ENCODE results near the gene AKAP8. TPM values are rescaled to one million over a fixed set of nuclear protein-coding genes. Genes with fewer than 3 reads are reported as not detected.

Gene AKAP8
- total RNA-seq, 1 experiment from 2014 or later, result 59.5 TPM

DNA sequence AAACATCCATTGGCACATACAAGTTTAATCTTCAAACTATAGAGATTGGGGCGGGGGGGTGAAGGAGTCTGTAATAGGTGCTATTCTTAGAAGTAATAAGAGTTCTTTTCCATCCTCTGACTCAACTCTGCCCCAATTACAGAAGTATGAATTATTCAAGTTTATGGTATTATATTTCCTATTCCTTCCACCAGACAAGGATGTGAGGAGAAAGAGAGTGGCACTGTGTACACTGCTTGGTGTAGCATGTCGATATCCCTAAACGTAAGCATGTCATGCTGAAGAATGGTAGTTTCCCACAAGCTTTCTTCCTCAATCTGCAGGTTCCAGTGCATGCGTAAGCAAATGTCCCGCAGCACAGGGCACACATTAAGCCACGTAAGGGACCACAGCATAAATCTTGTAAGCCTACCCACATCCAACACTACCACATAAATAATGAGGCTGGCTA, 61.3 kb downstream of the AKAP8 start:
- no peak overlapping the region for H3K4me3 Mint-ChIP-seq
- Histone ChIP-seq H4K5ac (ENCODE audit: insufficient read length, low read depth, low read length) (no peak overlapping the region), H3K79me2 (ENCODE audit: insufficient read depth, low read length) (peaks cover 85% of the 10 kb centered on the region), H3K4ac (ENCODE audit: low read depth, low read length) (no peak overlapping the region), H2AFZ (ENCODE audit: low read length) (no peak overlapping the region), H3K4me1 (ENCODE audit: insufficient read depth, low read length) (peaks cover 4% of the 10 kb centered on the region; the same call in 1 of the 2 replicates), H3K9me3 (ENCODE audit: control insufficient read depth, low read depth, low read length) (no peaks in the 10 kb centered on the region), H3K27me3 (ENCODE audit: insufficient read depth, low read length) (no peaks in the 10 kb centered on the region), H2BK5ac (ENCODE audit: insufficient read length, low read length) (no peak overlapping the region), H3K18ac (ENCODE audit: insufficient read length, low read depth, low read length) (no peak overlapping the region), H4K8ac (replicated peaks; ENCODE audit: insufficient read length, low read depth, low read length) (no peak overlapping the region), H3K14ac (ENCODE audit: insufficient read depth, low read length) (no peak overlapping the region), H2BK15ac (ENCODE audit: low read depth, low read length) (no peak overlapping the region), H4K20me1 (ENCODE audit: control insufficient read depth, insufficient read depth, insufficient read length) (no peaks in the 10 kb centered on the region), H4K91ac (ENCODE audit: insufficient read length, low read depth, low read length) (no peak overlapping the region), H3K23ac (ENCODE audit: insufficient read length, low read depth, low read length) (no peak overlapping the region), H3K79me1 (ENCODE audit: insufficient read depth, low read depth, low read length, poor library complexity, severe bottlenecking) (no peaks in the 10 kb centered on the region), H3K27ac (ENCODE audit: insufficient read length, low read depth, low read length) (no peak overlapping the region), H3K23me2 (ENCODE audit: insufficient read length, low read depth, low read length, poor library complexity, severe bottlenecking) (no peaks in the 10 kb centered on the region), H2BK20ac (ENCODE audit: low read depth, low read length, poor library complexity, severe bottlenecking) (no peak overlapping the region), H2BK12ac (ENCODE audit: insufficient read length, low read depth, low read length) (no peak overlapping the region), H2AK5ac (ENCODE audit: insufficient read length, low read length) (no peak overlapping the region), H3K4me2 (ENCODE audit: insufficient read depth, insufficient read length, low read length) (no peak overlapping the region), H3K9ac (ENCODE audit: extremely low read depth, insufficient read length, low read length) (no peak overlapping the region), H3T11ph (ENCODE audit: low read length) (no peak overlapping the region), H2BK120ac (ENCODE audit: low read depth, low read length, poor library complexity, severe bottlenecking) (no peak overlapping the region), H3K56ac (ENCODE audit: insufficient read length, low read depth, low read length) (no peak overlapping the region)
- H3K9me3 Mint-ChIP-seq, result no peaks in the 10 kb centered on the region
- H3K36me3 Mint-ChIP-seq (ENCODE audit: insufficient read depth in 1 of 3, low read depth in 3 of 3), result peaks cover 2 to 8% (median 6%) of the 10 kb centered on the region in 3 experiments; a peak in 5 of 7 replicates
- H3K4me1 Mint-ChIP-seq, result peaks cover 58 to 59% of the 10 kb centered on the region in 2 experiments
- TF ChIP-seq, protein P1, sequence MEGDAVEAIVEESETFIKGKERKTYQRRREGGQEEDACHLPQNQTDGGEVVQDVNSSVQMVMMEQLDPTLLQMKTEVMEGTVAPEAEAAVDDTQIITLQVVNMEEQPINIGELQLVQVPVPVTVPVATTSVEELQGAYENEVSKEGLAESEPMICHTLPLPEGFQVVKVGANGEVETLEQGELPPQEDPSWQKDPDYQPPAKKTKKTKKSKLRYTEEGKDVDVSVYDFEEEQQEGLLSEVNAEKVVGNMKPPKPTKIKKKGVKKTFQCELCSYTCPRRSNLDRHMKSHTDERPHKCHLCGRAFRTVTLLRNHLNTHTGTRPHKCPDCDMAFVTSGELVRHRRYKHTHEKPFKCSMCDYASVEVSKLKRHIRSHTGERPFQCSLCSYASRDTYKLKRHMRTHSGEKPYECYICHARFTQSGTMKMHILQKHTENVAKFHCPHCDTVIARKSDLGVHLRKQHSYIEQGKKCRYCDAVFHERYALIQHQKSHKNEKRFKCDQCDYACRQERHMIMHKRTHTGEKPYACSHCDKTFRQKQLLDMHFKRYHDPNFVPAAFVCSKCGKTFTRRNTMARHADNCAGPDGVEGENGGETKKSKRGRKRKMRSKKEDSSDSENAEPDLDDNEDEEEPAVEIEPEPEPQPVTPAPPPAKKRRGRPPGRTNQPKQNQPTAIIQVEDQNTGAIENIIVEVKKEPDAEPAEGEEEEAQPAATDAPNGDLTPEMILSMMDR (conservative IDR thresholded peaks at IDR 0.05), result no peak
- DNase-seq, result no peak
- H3K27ac Mint-ChIP-seq, result peak overlapping the region in 1 of 3 experiments; percentile 76; a peak in 1 of 7 replicates
- H3K27me3 Mint-ChIP-seq (ENCODE audit: low read depth), result no peaks in the 10 kb centered on the region
- no CpG with 5 or more reads among the region's 6 CpGs for WGBS (ENCODE audit: extremely low coverage, insufficient read length, low lambda C conversion rate)
